H1 (cell line): Measurements from ENCODE around the gene CELSR1. TPM values are rescaled to one million over a fixed set of nuclear protein-coding genes. Genes with fewer than 3 reads are reported as not detected.

Experiments
- CREB1 ChIP-seq: IDR thresholded peaks from 2 replicates; pipeline ENCODE4 v1.6.1; 2012; ENCODE audit warnings: inconsistent platforms
- EP300 ChIP-seq, 2 experiments: IDR thresholded peaks; 1 replicate in 1 of 2; 2 replicates in 1 of 2; pipeline ENCODE4 v1.6.1; 2011 to 2012; ENCODE audit warnings: low read depth in 2 of 2, low read length in 2 of 2, mild to moderate bottlenecking in 2 of 2, borderline replicate concordance in 1 of 2, inconsistent platforms in 1 of 2, moderate library complexity in 1 of 2
- RAD21 ChIP-seq, 2 experiments: IDR thresholded peaks in 1 of 2; conservative IDR thresholded peaks in 1 of 2; 2 replicates each; pipeline ENCODE4 v1.6.1; 2011; ENCODE audit warnings: low read depth in 2 of 2, low read length in 2 of 2, improper control_type of control experiment in 1 of 2, inconsistent platforms in 1 of 2, mild to moderate bottlenecking in 1 of 2, moderate library complexity in 1 of 2
- RBBP5 ChIP-seq: IDR thresholded peaks from 2 replicates; pipeline ENCODE4 v1.7.1; 2012; ENCODE audit warnings: low read depth, mild to moderate bottlenecking, inconsistent platforms, low read length, moderate library complexity, borderline replicate concordance
- RXRA ChIP-seq: IDR thresholded peaks from 2 replicates; pipeline ENCODE4 v1.6.1; 2011; ENCODE audit warnings: low read depth, mild to moderate bottlenecking, low read length, moderate library complexity; ENCODE audit not compliant: insufficient read depth
- TBP ChIP-seq: IDR thresholded peaks from 2 replicates; pipeline ENCODE4 v1.6.1; 2011; ENCODE audit warnings: low read depth, low read length, improper control_type of control experiment
- polyA plus RNA-seq, 7 experiments: library from polyadenylated mRNA; depleted of rRNA in 3 of 7; stranded (reverse) in 5 of 7; unstranded in 2 of 7; fragments of >200 nt in 5 of 7; fragments of 200-250 nt in 2 of 7; gene quantifications; 1 replicate in 5 of 7; 2 replicates in 1 of 7; 4 replicates in 1 of 7; pipeline versions ENCODE4 v1.2.1 to v1.2.3, GENCODE V29; 2011 to 2013; ENCODE audit warnings: missing spikeins in 2 of 7, mixed read lengths in 2 of 7
- total RNA-seq: library from RNA; stranded (reverse); fragmentation: NEBNext Ultra II Directional; extraction: Animal tissue kit (Norgen Biotek cat#: 25700); gene quantifications from 2 replicates; pipeline ENCODE4 v1.2.1, GENCODE V29; 2021
- TF ChIP-seq, protein P1 (sequence below): fragments of 300-600 bp; sonication (generic); IDR thresholded peaks from 2 replicates; pipeline ENCODE4 v1.7.1; 2012; ENCODE audit warnings: low read length, moderate library complexity, mild to moderate bottlenecking, inconsistent platforms; ENCODE audit not compliant: insufficient replicate concordance

The CELSR1 gene
- total and polyA plus RNA-seq, 2 of the 8 experiments (the other 6 are each of a cell fraction or from before 2014, with no cell fraction given) = 9.0 to 12.4 TPM

DNA sequence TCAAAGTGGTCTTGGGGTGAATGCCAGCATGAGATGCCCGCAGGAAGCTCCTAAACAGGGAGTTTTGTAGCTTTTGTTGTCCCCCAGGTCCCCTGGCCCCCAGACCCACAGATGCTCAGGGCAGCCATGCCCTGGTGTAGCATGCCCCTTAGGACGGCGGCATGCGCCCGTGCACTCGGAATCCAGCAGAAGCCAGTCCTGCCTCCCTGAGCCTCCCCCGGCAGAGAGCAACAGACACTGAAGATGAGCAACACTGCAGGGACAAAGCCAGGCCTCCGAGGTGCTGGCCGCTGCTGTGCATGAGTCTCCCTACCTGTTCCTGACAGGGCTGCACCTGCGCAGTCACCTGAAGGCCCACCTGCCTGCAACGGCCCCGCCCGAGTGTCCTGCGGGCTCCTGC, 142.8 kb downstream of the CELSR1 start (continued):
- TF ChIP-seq TBP = no peak
- no peak for TF ChIP-seq EP300 (IDR thresholded peaks at IDR 0.05; ENCODE audit: borderline replicate concordance in 1 of 2, low read depth in 2 of 2, low read length in 2 of 2)
- no peak for TF ChIP-seq RBBP5
- TF ChIP-seq, protein P1, sequence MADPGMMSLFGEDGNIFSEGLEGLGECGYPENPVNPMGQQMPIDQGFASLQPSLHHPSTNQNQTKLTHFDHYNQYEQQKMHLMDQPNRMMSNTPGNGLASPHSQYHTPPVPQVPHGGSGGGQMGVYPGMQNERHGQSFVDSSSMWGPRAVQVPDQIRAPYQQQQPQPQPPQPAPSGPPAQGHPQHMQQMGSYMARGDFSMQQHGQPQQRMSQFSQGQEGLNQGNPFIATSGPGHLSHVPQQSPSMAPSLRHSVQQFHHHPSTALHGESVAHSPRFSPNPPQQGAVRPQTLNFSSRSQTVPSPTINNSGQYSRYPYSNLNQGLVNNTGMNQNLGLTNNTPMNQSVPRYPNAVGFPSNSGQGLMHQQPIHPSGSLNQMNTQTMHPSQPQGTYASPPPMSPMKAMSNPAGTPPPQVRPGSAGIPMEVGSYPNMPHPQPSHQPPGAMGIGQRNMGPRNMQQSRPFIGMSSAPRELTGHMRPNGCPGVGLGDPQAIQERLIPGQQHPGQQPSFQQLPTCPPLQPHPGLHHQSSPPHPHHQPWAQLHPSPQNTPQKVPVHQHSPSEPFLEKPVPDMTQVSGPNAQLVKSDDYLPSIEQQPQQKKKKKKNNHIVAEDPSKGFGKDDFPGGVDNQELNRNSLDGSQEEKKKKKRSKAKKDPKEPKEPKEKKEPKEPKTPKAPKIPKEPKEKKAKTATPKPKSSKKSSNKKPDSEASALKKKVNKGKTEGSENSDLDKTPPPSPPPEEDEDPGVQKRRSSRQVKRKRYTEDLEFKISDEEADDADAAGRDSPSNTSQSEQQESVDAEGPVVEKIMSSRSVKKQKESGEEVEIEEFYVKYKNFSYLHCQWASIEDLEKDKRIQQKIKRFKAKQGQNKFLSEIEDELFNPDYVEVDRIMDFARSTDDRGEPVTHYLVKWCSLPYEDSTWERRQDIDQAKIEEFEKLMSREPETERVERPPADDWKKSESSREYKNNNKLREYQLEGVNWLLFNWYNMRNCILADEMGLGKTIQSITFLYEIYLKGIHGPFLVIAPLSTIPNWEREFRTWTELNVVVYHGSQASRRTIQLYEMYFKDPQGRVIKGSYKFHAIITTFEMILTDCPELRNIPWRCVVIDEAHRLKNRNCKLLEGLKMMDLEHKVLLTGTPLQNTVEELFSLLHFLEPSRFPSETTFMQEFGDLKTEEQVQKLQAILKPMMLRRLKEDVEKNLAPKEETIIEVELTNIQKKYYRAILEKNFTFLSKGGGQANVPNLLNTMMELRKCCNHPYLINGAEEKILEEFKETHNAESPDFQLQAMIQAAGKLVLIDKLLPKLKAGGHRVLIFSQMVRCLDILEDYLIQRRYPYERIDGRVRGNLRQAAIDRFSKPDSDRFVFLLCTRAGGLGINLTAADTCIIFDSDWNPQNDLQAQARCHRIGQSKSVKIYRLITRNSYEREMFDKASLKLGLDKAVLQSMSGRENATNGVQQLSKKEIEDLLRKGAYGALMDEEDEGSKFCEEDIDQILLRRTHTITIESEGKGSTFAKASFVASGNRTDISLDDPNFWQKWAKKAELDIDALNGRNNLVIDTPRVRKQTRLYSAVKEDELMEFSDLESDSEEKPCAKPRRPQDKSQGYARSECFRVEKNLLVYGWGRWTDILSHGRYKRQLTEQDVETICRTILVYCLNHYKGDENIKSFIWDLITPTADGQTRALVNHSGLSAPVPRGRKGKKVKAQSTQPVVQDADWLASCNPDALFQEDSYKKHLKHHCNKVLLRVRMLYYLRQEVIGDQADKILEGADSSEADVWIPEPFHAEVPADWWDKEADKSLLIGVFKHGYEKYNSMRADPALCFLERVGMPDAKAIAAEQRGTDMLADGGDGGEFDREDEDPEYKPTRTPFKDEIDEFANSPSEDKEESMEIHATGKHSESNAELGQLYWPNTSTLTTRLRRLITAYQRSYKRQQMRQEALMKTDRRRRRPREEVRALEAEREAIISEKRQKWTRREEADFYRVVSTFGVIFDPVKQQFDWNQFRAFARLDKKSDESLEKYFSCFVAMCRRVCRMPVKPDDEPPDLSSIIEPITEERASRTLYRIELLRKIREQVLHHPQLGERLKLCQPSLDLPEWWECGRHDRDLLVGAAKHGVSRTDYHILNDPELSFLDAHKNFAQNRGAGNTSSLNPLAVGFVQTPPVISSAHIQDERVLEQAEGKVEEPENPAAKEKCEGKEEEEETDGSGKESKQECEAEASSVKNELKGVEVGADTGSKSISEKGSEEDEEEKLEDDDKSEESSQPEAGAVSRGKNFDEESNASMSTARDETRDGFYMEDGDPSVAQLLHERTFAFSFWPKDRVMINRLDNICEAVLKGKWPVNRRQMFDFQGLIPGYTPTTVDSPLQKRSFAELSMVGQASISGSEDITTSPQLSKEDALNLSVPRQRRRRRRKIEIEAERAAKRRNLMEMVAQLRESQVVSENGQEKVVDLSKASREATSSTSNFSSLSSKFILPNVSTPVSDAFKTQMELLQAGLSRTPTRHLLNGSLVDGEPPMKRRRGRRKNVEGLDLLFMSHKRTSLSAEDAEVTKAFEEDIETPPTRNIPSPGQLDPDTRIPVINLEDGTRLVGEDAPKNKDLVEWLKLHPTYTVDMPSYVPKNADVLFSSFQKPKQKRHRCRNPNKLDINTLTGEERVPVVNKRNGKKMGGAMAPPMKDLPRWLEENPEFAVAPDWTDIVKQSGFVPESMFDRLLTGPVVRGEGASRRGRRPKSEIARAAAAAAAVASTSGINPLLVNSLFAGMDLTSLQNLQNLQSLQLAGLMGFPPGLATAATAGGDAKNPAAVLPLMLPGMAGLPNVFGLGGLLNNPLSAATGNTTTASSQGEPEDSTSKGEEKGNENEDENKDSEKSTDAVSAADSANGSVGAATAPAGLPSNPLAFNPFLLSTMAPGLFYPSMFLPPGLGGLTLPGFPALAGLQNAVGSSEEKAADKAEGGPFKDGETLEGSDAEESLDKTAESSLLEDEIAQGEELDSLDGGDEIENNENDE = no peak
- no peak for TF ChIP-seq RXRA
- no peak for TF ChIP-seq RAD21 (IDR thresholded peaks at IDR 0.05 in 1 of 2, conservative IDR thresholded peaks at IDR 0.05 in 1 of 2; ENCODE audit: low read depth in 2 of 2, low read length in 2 of 2)
- TF ChIP-seq CREB1 = no peak
